IPS-20b (cell line): ENCODE data around the gene DPYD.

ENCODE experiments used
- H3K27ac ChIP-seq: one replicate; pipeline ENCODE4 v1.5.1; 2013; ENCODE audit warnings: low read length
- H3K27me3 ChIP-seq: 2 replicates; pipeline ENCODE4 v1.6.1; 2013; ENCODE audit warnings: mild to moderate bottlenecking, low read length, inconsistent platforms; ENCODE audit not compliant: insufficient read depth
- H3K36me3 ChIP-seq: 2 replicates; pipeline ENCODE4 v1.6.1; 2013; ENCODE audit warnings: low read depth, mild to moderate bottlenecking, inconsistent platforms, low read length, moderate library complexity; ENCODE audit not compliant: insufficient read depth
- H3K4me1 ChIP-seq: 2 replicates; pipeline ENCODE4 v1.6.1; 2013; ENCODE audit warnings: mild to moderate bottlenecking, control low read depth, inconsistent platforms, low read length, moderate library complexity; ENCODE audit not compliant: insufficient read depth
- H3K4me3 ChIP-seq: 2 replicates; pipeline ENCODE4 v1.5.1; 2013; ENCODE audit warnings: mild to moderate bottlenecking, low read length, inconsistent platforms
- H3K9ac ChIP-seq: 2 replicates; pipeline ENCODE4 v1.6.1; 2013; ENCODE audit warnings: low read depth, mild to moderate bottlenecking, inconsistent platforms, low read length, moderate library complexity
- H3K9me3 ChIP-seq: 2 replicates; pipeline ENCODE4 v1.6.1; 2013; ENCODE audit warnings: mild to moderate bottlenecking, low read depth, low read length, inconsistent platforms; ENCODE audit not compliant: insufficient read depth

Gene DPYD

DNA sequence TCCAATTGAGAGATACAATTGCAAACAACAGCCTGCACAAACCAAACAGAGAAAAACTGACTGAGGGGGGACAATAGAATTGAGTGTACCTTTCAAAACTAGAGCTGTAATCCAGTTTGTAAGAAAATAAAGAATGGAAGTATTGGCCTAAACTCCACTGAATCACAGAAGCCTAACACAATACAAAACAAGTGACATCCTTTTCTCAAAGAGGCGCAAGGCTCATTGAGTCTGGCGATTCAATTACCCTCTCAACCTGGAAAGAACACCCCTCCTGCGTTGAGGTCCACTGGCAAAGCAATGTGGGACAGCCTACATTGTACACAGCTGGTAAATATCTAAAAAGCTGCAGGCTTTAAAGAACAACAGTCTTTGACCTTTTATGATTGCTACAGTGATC is 182.6 kb downstream of the DPYD start:
- no peaks in the 10 kb centered on the region for H3K36me3 ChIP-seq
- no peaks in the 10 kb centered on the region for H3K9me3 ChIP-seq
- no peak overlapping the region for H3K27ac ChIP-seq
- no peak overlapping the region for H3K9ac ChIP-seq
- no peaks in the 10 kb centered on the region for H3K27me3 ChIP-seq
- no peak overlapping the region for H3K4me3 ChIP-seq
- peaks cover 4% of the 10 kb centered on the region; the same call in 1 of the 2 replicates for H3K4me1 ChIP-seq

DNA sequence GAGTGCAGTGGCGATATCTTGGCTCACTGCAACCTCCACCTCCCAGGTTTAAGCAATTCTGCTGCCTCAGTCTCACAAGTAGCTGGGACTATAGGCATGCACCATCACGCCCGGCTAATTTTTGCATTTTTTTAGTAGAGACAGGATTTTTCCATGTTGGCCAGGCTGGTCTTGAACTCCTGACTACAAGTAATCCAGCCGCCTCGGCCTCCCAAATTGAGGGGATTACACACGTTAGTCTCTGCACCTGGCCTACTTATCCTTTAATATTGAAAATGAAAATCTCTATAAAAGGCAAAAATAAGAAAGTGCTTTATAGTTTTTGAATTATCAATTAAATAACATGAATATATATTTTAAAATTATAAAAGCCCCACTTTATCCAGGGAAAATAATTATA is 190.6 kb downstream of the DPYD start:
- Histone ChIP-seq H3K4me3 (no peak overlapping the region), H3K9me3 (no peaks in the 10 kb centered on the region), H3K36me3 (no peaks in the 10 kb centered on the region), H3K9ac (no peak overlapping the region), H3K27me3 (no peaks in the 10 kb centered on the region), H3K27ac (no peak overlapping the region), H3K4me1 (no peaks in the 10 kb centered on the region)

- no peaks in the 10 kb centered on the region for H3K36me3 ChIP-seq
- no peaks in the 10 kb centered on the region for H3K4me1 ChIP-seq
- no peaks in the 10 kb centered on the region for H3K9me3 ChIP-seq
- no peak overlapping the region for H3K27ac ChIP-seq
- H3K4me3 ChIP-seq, result no peak overlapping the region
- H3K9ac ChIP-seq, result no peak overlapping the region
- H3K27me3 ChIP-seq, result no peaks in the 10 kb centered on the region
Observed at GRCh38 chr1:97728436-97728835, 192.4 kb downstream of the DPYD start.

DNA sequence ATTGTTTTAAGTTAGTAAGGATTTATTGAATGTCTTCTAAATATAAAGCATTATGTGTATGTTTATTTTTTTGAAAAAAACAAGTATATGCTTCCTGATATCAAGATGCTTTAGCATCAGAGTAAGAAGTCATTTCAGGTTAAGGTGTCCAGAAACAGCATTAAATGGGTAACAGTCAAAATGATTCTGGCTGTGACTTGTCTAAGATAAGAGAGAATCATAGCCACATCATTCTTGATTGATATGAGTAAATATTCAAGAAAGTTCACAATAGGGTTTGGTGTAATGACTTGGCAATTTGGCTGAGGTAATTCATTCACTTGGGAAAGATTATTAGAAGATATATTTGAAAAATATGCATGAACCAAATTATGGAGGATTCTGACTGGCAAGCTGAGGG is 193.8 kb downstream of the DPYD start:
- no peak overlapping the region for H3K4me3 ChIP-seq
- no peaks in the 10 kb centered on the region for H3K4me1 ChIP-seq
- H3K9me3 ChIP-seq, result no peaks in the 10 kb centered on the region
- no peak overlapping the region for H3K27ac ChIP-seq
- H3K27me3 ChIP-seq, result no peaks in the 10 kb centered on the region
- H3K36me3 ChIP-seq, result no peaks in the 10 kb centered on the region
- H3K9ac ChIP-seq, result no peak overlapping the region

GRCh38 chr1:97726386-97726785 is 194.4 kb downstream of the DPYD start:
- no peaks in the 10 kb centered on the region for H3K36me3 ChIP-seq
- no peaks in the 10 kb centered on the region for H3K9me3 ChIP-seq
- no peaks in the 10 kb centered on the region for H3K27me3 ChIP-seq
- no peaks in the 10 kb centered on the region for H3K4me1 ChIP-seq
- no peak overlapping the region for H3K27ac ChIP-seq
- H3K9ac ChIP-seq, result no peak overlapping the region
- no peak overlapping the region for H3K4me3 ChIP-seq

DNA sequence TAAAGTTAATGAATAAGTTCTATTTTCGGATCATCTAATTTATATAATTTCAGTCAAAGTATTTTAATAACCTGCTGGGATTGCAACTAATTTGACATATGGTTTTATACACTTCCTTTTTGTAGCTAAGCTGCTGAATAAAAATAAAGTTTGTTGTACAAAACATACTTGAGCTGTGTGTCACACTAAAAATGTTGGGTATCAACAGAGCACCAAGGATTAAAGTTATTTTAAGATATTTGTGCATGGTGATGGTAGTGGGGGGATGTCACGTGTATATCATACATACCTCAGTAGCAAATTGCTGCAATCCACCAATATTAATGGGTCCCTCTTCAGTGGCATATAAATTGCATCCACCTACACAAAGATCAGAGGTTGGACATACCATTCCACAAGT is 199.6 kb downstream of the DPYD start:
- H3K27me3 ChIP-seq, result no peaks in the 10 kb centered on the region

DNA sequence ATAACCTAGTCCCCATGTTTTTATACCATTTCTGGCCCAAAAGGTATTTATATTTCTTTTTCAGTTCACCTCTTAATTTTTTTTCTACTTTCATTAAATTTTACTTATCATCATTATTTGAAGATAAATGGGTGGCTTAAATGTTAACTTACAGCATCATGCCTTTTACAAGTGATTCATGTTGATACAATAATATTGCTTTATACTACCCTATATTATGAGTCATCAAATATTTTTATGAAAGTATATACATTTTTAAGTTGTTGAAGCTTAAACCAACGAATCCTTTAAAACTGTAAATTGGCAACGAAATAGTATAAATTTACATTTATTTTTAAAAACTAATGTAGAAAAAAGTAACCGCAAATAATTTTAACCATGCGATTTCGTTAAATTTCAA is 207.9 kb downstream of the DPYD start:
- H3K36me3 ChIP-seq, result no peaks in the 10 kb centered on the region

More for the DNA sequence above, 199.6 kb downstream of the DPYD start:
- Histone ChIP-seq H3K36me3 (no peaks in the 10 kb centered on the region), H3K9me3 (no peaks in the 10 kb centered on the region), H3K27ac (no peak overlapping the region), H3K9ac (no peak overlapping the region), H3K4me3 (no peak overlapping the region), H3K4me1 (no peaks in the 10 kb centered on the region)

GRCh38 chr1:97711858-97712257 is 209.0 kb downstream of the DPYD start:
- Histone ChIP-seq H3K27ac (no peak overlapping the region), H3K27me3 (no peaks in the 10 kb centered on the region), H3K36me3 (no peaks in the 10 kb centered on the region), H3K4me1 (no peaks in the 10 kb centered on the region), H3K4me3 (no peak overlapping the region), H3K9me3 (no peaks in the 10 kb centered on the region), H3K9ac (no peak overlapping the region)

More for the DNA sequence above, 207.9 kb downstream of the DPYD start:
- no peak overlapping the region for H3K4me3 ChIP-seq
- H3K9me3 ChIP-seq, result no peaks in the 10 kb centered on the region
- no peaks in the 10 kb centered on the region for H3K4me1 ChIP-seq
- no peak overlapping the region for H3K9ac ChIP-seq
- H3K27me3 ChIP-seq, result no peaks in the 10 kb centered on the region
- no peak overlapping the region for H3K27ac ChIP-seq

- Histone ChIP-seq H3K27me3 (no peaks in the 10 kb centered on the region), H3K27ac (no peak overlapping the region), H3K36me3 (no peaks in the 10 kb centered on the region), H3K4me1 (no peaks in the 10 kb centered on the region), H3K9me3 (no peaks in the 10 kb centered on the region), H3K4me3 (no peak overlapping the region), H3K9ac (no peak overlapping the region)
Observed at GRCh38 chr1:97693601-97694000, 227.2 kb downstream of the DPYD start.

DNA sequence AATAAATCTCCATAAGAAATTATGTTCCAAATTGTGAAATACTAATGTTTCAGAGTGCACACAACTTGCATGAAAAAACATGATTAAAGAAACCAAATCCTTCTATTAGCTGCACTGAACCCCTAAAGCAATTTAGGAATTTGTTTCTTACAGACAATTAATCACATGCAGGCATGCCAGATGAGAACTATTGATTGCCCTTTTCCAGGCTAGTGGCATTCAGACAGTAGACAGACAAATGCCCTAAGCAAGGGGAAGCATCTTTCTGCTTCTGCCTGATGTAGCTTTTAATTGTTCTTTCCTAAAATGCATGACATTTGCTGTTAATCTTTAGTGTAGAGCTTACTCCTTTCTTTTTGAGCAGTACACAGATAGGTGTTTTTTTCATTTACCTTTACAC is 229.5 kb downstream of the DPYD start:
- Histone ChIP-seq H3K27ac (no peak overlapping the region), H3K4me1 (no peaks in the 10 kb centered on the region), H3K4me3 (no peak overlapping the region), H3K36me3 (no peaks in the 10 kb centered on the region), H3K27me3 (no peaks in the 10 kb centered on the region), H3K9ac (no peak overlapping the region), H3K9me3 (no peaks in the 10 kb centered on the region)

DNA sequence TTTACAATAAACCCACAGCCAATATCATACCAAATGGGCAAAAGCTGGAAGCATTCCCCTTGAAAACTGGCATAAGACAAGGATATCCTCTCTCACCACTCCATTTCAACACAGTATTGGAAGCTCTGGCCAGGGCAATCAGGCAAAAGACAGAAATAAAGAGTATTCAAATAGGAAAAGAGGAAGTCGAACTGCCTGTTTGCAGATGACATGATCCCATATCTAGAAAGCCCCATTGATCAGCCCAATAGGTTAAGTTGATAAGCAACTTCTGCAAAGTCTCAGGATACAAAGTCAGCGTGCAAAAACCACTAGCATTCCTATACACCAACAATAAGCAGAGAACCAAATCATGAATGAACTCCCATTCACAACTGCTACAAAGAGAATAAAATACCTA is 235.5 kb downstream of the DPYD start:
- no peak overlapping the region for H3K4me3 ChIP-seq
- H3K36me3 ChIP-seq, result no peaks in the 10 kb centered on the region

DNA sequence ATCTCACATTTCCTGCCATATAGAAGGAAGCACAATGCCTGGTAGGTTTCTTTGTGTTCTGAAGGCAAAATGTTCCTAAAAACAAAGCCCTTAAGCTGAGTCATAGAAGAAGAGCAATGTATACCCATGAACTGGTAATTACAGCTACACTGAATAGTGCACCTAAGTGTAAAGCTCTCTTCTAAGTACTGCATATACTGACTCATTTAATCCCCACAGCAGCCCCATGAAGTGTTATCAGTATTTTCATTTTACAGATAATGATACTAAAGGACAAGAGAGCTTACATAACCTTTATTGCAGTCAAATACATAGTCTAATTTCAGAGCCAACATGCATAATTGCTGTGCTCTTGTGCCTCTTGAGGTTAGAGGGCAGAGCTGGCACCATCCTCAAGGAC is 239.9 kb downstream of the DPYD start:
- Histone ChIP-seq H3K27me3 (no peaks in the 10 kb centered on the region), H3K4me3 (no peak overlapping the region), H3K36me3 (no peaks in the 10 kb centered on the region), H3K9me3 (no peaks in the 10 kb centered on the region), H3K27ac (no peak overlapping the region), H3K9ac (no peak overlapping the region), H3K4me1 (no peaks in the 10 kb centered on the region)

More for the DNA sequence above, 235.5 kb downstream of the DPYD start:
- Histone ChIP-seq H3K4me1 (no peaks in the 10 kb centered on the region), H3K9me3 (no peaks in the 10 kb centered on the region), H3K27me3 (no peaks in the 10 kb centered on the region), H3K27ac (no peak overlapping the region), H3K9ac (no peak overlapping the region)

- Histone ChIP-seq H3K27me3 (no peaks in the 10 kb centered on the region), H3K9ac (no peak overlapping the region), H3K9me3 (no peaks in the 10 kb centered on the region), H3K4me1 (no peaks in the 10 kb centered on the region), H3K4me3 (no peak overlapping the region), H3K27ac (no peak overlapping the region), H3K36me3 (no peaks in the 10 kb centered on the region)
Observed at GRCh38 chr1:97680470-97680869, 240.4 kb downstream of the DPYD start.
